ENCODE data around the gene ATF6B. TPM values are rescaled to one million over a fixed set of nuclear protein-coding genes. Genes with fewer than 3 reads are reported as not detected.

ATF6B gene
- total and polyA plus RNA-seq, 2 of the 13 experiments (the other 11 are each of a cell fraction or from before 2014, with no cell fraction given), result 18.1 to 44.0 TPM

DNA sequence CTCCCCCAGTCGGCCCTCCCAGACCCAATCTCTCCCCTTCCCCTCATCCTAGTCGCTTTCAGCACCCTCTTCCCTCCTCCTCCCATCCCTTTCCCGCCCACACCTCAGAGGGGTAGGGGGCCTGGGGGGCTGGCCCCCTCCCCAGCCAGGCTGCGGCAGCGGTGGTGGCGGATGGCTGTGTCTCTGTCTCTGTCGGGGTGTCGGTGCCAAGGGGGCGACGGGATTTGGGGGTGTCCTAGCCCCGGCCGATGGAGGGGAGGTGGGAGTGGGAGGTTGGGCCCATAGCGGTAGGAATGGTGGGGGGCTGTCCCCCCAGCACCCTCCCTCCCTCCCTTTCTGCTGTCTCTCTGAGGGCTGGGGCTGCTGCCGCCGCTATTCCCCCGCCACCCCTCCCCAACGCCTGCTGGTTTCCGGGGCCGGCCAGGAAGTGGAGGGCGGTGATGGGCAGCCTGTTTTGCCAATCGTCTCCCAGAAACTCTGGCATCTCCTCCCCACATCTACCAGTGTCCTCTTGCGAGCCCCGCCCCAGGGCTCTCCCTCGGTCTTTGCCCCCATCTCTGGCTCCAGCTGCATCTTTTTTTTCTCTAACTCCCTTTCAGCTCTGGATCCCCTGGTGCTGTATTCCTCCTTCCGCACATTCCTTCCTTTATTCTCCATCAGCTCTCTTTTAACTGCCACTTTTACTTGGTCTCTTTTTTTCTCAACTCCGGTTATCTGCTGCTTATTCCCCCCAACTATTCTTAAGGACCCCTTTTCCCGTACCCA is 47.8 kb upstream of the ATF6B start, which contains the start of gene AGPAT1 (continued):
- peak; percentile 53 for TF ChIP-seq ZGPAT (CRISPR knock-in tag; IDR thresholded peaks at IDR 0.05)
- peak; percentile 87 for TF ChIP-seq ZNF891 (CRISPR knock-in tag; IDR thresholded peaks at IDR 0.05)
- TF ChIP-seq ZNF598 (CRISPR knock-in tag; IDR thresholded peaks at IDR 0.05; ENCODE audit: borderline replicate concordance), result peak; percentile 87; the same call in 1 of the 2 replicates
- peak; percentile 68; the same call in 1 of the 2 replicates for TF ChIP-seq ZNF768 (CRISPR knock-in tag; IDR thresholded peaks at IDR 0.05)
- peak; percentile 57; the same call in 1 of the 2 replicates for TF ChIP-seq ARNTL (CRISPR knock-in tag; IDR thresholded peaks at IDR 0.05)
- TF ChIP-seq, protein P1, sequence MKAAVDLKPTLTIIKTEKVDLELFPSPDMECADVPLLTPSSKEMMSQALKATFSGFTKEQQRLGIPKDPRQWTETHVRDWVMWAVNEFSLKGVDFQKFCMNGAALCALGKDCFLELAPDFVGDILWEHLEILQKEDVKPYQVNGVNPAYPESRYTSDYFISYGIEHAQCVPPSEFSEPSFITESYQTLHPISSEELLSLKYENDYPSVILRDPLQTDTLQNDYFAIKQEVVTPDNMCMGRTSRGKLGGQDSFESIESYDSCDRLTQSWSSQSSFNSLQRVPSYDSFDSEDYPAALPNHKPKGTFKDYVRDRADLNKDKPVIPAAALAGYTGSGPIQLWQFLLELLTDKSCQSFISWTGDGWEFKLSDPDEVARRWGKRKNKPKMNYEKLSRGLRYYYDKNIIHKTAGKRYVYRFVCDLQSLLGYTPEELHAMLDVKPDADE (CRISPR knock-in tag; IDR thresholded peaks at IDR 0.05), result 0 out of 2 replicates have a peak, but pooled peaks have one; percentile 48
- TF ChIP-seq NFYB (CRISPR knock-in tag; IDR thresholded peaks at IDR 0.05), result peak; percentile 85
- peak; percentile 72 for TF ChIP-seq ZNF883 (CRISPR knock-in tag; IDR thresholded peaks at IDR 0.05; ENCODE audit: not compliant biosample characterization)
- peak; percentile 41 for TF ChIP-seq U2AF1 (optimal IDR thresholded peaks at IDR 0.05; ENCODE audit: low read depth, low read length)
- peak; percentile 72; the same call in 1 of the 2 replicates for TF ChIP-seq PBX3 (CRISPR knock-in tag; IDR thresholded peaks at IDR 0.05; ENCODE audit: borderline replicate concordance)
- TF ChIP-seq ZNF564 (CRISPR knock-in tag; IDR thresholded peaks at IDR 0.05), result 0 out of 2 replicates have a peak, but pooled peaks have one; percentile 9
- no peak for TF ChIP-seq ZNF619 (CRISPR knock-in tag; IDR thresholded peaks at IDR 0.05)
- TF ChIP-seq IRF2 (CRISPR knock-in tag; IDR thresholded peaks at IDR 0.05), result peak; percentile 16; the same call in 1 of the 2 replicates
- TF ChIP-seq POLR2A (IDR thresholded peaks at IDR 0.05; ENCODE audit: insufficient read depth in 1 of 2, low read depth in 2 of 2, low read length in 2 of 2), result peak; percentile 52 to 88; a peak in 3 of 4 replicates
- TF ChIP-seq TFDP1 (CRISPR knock-in tag; IDR thresholded peaks at IDR 0.05; ENCODE audit: borderline replicate concordance), result 0 out of 2 replicates have a peak, but pooled peaks have one; percentile 28
- TF ChIP-seq KDM5B (CRISPR knock-in tag; IDR thresholded peaks at IDR 0.05; ENCODE audit: borderline replicate concordance), result peak; percentile 89; the same call in 1 of the 2 replicates
- 0 out of 2 replicates have a peak, but pooled peaks have one; percentile 2 for TF ChIP-seq SRF (IDR thresholded peaks at IDR 0.05; ENCODE audit: low read depth, low read length)
- peak; percentile 90; the same call in 1 of the 2 replicates for TF ChIP-seq ZBTB7A (CRISPR knock-in tag; IDR thresholded peaks at IDR 0.05)
- TF ChIP-seq THAP11 (CRISPR knock-in tag; IDR thresholded peaks at IDR 0.05), result peak; percentile 83
- TF ChIP-seq FOXA3 (CRISPR knock-in tag; IDR thresholded peaks at IDR 0.05), result peak; percentile 8; the same call in 1 of the 2 replicates
- TF ChIP-seq ZNF18 (CRISPR knock-in tag; IDR thresholded peaks at IDR 0.05; ENCODE audit: insufficient replicate concordance), result peak; percentile 36
- TF ChIP-seq CREM (IDR thresholded peaks at IDR 0.05), result peak; percentile 44; the same call in 1 of the 2 replicates
- no peak for TF ChIP-seq CREM (CRISPR knock-in tag; IDR thresholded peaks at IDR 0.05)
- peak; percentile 79; the same call in 1 of the 2 replicates for TF ChIP-seq KAT7 (CRISPR knock-in tag; IDR thresholded peaks at IDR 0.05; ENCODE audit: borderline replicate concordance)

Measured in HepG2 (cell line).